Stomach (tissue), 4 donors: Measurements from ENCODE around the gene RAPGEF1.

Source experiments
- CTCF ChIP-seq, 7 experiments: fragments of 450-650 bp in 4 of 7; fragments of 200-600 bp in 3 of 7; sonication (generic) in 3 of 7; IDR thresholded peaks; one replicate each; pipeline ENCODE4 v1.5.1; 2016 to 2019; ENCODE audit warnings: antibody characterized with exemption in 7 of 7, control low read depth in 2 of 7, mild to moderate bottlenecking in 1 of 7
- EP300 ChIP-seq: sonication (generic); formaldehyde crosslinking; IDR thresholded peaks from one replicate; pipeline ENCODE4 v1.6.1; 2017; ENCODE audit warnings: antibody characterized with exemption
- POLR2A ChIP-seq, 4 donors: fragments of 450-650 bp; IDR thresholded peaks; one replicate each; pipeline ENCODE4 v1.6.1; 2016; ENCODE audit warnings: antibody characterized with exemption in 4 of 4, control low read depth in 2 of 4, mild to moderate bottlenecking in 1 of 4, moderate library complexity in 1 of 4
- POLR2AphosphoS5 ChIP-seq, 3 donors: sonication (generic); formaldehyde crosslinking; IDR thresholded peaks; one replicate each; pipeline ENCODE4 v1.6.1; 2016; ENCODE audit warnings: antibody characterized with exemption in 3 of 3

GRCh38 chr9:131759017-131759647 lies 19.3 kb upstream of the RAPGEF1 start:
- TF ChIP-seq POLR2AphosphoS5 (IDR thresholded peaks at IDR 0.05) (no peak), CTCF (IDR thresholded peaks at IDR 0.05) (no peak), POLR2A (IDR thresholded peaks at IDR 0.05) (no peak), EP300 (no peak)
